Skin of body (tissue), 2 donors: ENCODE results near the gene TNXB. TPM values are rescaled to one million over a fixed set of nuclear protein-coding genes. Genes with fewer than 3 reads are reported as not detected.
"Not testable (repeated sequence)": the region's sequence is repeated elsewhere in the genome, so short reads cannot be mapped to it uniquely, and the experiment has no call there.

ENCODE experiments used
- DNase-seq: peaks from one replicate; lab custom pipeline; 2025; lab: John Stamatoyannopoulos, UW
- total RNA-seq: library from RNA; depleted of rRNA; stranded (reverse); fragments of >200 nt; gene quantifications from one replicate; pipeline ENCODE4 v1.2.3, GENCODE V29; 2014

The TNXB gene
- total RNA-seq, 1 donor from 2014 or later = 64.4 TPM

DNA sequence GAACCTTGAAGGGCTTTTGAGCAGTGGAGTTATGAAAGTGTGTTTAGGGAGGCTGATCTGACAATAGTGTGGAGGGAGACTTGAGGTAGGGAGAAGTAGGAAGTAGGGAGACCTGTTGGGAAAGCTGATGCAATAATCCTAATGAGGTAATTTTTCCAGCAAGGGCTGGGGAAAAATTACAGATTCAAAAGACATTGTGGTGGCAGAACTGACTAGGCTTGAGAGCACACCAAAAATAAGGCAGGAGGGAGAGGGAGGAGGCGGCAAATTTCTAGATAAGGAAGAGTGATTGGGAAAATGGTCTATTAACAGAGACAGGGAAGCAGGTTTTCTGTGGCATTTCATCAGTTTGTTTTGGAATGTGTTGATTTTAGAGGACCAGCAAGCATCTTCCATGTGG, 37.1 kb upstream of the TNXB start:
- DNase-seq = no peak

DNA sequence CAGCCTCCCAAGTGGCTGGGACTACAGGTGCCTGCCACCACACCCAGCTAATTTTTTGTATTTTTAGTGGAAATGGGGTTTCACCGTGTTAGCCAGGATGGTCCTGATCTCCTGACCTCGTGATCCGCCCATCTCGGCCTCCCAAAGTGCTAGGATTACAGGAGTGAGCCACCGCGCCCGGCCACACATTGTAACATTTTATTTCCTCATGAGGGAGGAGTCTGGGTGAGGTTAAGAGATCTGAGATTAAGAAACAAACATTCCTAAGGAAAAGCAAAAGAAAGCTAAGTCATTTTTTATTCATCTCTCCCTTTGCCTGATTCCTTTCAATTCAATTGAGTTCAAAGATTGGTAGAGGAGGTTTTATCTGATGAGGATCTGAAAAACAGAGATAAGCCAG, 35.1 kb upstream of the TNXB start:
- DNase-seq = not testable (repeated sequence)

DNA sequence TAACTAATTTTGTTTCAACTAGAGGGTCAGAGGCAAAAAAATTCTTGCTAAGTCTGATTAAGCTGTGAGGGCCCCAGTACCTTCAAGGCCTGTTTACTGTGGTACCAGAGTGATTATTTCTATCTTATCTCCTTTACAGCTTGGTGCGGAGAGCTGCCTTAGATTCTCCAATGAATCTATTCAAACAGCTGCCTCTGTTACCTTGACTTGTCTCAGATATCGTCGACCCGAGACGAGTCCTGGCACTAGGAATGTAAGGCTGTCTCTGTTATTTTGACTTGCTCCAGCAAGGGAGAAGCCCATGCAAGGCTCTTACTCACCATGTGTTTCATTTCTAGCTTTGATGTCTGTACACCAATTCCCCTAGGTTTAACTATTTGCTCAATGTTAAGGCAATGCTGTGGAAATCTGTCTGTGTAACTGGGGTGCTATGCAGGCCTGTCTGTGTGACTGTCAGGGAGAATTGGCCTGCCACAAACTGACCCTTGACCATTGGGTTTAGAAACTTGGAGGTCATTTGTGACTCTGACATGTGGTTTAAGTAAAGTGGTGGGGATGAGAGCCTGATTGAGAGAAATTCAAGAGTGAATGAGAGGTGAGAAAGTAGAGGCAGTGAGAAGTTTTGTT, 31.4 kb upstream of the TNXB start:
- DNase-seq = no peak

DNA sequence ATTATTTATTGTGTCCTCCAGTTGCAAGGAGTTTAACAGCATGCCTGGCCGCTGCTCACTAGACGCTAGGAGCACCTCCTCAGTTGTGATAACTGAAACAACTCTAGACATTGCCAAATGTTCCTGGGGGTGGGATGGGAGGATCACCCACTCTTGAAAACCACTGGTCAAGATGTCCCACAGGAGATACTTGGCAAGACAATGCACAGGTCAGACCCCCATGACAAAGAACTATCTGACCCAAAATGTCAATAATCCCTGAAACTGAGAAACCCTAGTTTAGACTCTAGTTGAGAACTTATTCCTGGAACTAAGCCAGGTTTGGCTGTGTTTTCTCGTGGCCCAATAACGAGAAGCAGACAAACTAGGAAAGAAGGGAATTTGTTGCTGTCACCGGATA, 30.5 kb upstream of the TNXB start:
- no peak for DNase-seq

DNA sequence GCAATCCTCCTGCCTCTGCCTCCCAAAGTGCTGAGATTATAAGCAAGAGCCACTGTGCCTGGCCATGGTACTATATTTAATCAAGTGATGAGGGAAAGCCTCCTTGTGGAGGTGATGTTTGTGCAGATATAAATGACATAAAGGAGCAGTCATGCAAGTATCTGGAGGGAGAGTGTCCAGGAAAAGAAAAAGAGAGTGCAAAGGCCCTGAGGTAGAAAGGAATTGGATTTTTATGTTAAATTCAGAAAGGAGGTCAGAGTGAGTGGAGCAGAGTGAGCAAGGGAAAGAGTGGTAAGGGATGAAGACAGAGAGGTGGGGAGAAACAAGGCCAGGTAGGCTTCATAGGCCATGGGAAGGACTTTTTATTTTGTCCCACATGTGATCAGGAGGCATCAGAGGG, 28.3 kb upstream of the TNXB start:
- DNase-seq = no peak

DNA sequence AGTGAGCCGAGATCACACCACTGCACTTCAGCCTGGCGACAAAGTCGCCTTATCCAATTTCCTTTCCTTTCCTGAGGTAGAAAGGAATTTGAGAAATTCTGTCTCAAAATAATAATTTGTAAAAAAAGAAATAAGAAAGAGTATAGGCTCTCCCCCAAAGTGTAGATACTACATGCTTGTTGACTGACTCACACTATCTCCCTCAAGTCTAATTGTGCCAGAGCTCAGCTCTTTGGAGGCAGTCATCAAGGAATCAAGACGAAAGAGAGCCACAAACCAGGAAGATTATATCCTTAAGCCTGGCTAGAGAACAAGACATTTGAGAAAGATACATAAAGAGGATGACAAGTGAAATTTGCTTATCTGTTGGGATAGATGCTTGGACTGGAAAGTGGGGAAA, 24.6 kb upstream of the TNXB start:
- DNase-seq = no peak

DNA sequence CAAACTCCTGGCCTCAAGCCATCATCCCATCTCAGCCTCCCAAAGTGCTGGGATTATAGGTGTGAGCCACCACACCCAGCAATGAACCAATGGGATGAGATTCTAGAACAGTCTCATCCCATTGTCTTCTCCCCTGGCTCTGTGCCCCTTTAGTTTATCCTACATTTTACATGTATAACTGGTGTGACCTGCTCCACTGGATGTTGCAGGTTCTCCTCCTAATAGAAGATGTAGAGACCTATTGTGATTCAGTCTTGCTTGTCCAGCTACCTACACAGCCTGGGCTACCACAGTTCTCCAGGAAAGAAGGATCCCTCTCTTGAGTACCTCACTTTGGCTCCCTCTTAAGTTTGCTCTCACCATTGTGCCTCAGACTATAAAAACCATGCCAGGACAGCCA, 23.0 kb upstream of the TNXB start:
- no peak for DNase-seq

DNA sequence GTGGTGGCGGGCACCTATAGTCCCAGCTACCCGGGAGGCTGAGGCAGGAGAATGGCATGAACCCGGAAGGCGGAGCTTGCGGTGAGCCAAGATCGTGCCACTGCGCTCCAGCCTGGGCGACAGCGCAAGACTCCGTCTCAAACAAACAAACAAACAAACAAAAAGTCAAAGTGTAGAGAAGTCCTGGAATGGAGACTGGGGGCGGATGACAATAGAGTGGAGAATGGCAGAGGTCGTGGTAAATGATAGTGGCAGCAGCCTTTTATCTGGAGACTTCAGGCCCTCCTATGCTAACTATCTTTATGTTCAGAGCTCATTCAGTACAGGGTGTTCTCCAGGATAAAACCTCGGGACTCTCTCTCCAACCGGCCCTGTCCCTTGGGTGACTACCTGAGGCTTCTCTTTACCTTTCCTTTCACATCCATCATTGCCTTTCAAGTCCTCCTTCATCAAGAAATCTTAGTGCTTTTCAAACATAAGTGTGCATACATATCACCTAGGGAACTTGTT, 22.4 kb upstream of the TNXB start:
- DNase-seq = no peak

DNA sequence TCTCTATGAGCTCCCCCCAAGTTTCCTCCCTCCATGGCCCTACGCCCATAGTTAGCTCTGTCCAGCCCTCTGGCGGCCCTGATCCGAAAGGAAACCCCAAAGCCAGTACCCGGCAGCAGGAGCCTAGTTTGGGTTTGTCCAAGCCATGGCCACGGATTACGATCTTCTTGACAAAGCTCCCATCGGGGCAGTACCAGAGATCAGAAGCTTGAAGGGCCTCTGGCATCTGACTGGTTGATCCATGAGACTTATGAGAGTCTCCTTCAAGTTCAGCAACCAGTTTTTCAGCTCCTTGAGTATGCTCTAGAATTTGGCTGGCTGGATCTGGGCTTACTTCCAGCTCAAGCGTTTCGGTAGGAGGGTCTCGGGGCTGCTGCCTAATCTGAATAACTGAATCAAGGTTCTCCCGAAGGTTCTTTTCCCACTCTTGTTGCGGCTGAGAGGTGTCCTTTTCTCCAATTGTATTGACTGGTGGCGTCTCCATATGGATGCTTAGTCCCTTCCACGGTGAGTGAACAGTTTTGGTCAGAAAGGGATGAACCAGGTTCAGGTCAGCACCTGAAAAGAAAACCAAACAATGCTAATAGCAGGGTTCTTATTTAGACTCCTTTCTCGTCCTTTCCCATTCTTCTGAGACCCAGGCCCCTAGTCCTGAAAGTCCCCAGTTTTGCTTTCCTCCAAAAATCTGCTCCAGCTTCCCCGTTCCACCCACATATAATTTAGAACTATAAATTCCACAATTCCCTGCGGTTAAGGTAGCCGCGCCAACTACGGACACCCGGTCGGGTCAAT, 20.4 kb upstream of the TNXB start:
- DNase-seq = peak; percentile 95

DNA sequence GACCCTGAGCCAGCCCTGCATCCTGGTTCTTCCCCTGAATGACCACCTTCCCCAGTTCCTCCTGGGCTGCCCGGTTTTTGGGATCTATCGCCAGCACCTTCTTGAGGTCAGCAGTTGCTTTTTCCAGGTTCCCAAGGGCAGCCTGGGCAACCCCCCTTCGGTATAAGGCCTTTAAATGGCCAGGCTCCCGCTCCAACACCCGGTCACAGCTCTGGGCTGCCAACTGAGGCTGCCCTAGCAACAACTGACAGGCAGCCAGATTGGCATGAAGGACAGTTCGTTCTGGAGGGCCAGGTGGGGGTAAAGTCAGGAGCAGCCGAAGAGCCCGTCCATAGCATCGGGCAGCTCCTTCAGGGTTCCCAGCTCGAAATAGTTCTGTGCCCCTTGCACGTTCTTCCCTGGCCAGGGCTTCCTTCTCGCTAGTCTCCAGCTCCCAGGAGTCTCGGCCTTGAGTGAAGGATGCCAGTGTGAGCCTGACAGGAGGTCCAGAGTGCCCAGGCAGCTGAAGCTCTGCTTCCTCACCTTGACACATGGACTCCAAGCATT, 19.7 kb upstream of the TNXB start:
- no peak for DNase-seq

DNA sequence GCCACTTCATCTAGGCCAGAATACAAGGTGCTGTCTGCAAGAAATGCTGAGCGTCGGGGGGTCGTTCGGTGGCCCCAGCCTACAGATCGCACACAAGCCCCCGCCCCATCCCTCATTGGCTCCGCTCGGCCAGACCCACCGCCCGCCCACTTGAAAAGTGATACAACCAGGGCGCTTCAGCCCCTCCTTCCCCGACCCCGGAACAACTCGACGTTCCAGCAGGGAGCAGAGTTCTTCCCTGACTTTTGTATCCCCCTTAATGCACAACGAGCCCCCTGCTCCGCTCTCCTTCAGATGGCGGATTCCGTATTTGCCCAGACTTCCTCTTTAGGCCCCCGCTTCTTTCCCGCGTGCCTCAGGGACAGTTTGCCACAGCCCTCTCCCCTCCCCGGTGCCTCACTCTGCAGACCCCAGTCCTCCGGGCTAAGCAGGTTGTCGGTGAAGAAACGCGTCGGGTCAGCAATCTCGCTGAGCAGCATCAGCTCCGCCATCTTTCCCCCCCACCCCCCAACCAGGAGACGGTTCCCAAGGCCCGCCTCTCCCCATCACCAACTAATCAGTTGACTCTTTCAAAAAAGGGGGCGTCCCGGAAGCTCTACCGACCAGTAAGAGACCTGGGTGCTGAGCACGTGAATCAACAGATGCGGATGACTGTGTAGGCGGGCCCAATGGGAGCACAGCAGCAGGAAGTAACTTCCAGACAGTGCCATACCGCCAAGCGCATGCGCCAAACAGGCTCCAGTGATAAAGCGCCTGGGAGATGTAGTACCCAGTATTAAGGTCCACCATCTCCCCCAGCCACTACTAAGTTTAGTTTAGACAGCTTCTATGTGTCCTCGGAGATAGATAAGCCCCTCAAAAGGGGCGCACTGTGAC, 18.8 kb upstream of the TNXB start, which contains the start of gene ATF6B:
Gene ATF6B, minus strand, starts transcription at position 530 of the 876 bp plus-strand sequence. Its CDS starts 39 bp downstream, at position 491.
- peak; percentile 100 for DNase-seq

DNA sequence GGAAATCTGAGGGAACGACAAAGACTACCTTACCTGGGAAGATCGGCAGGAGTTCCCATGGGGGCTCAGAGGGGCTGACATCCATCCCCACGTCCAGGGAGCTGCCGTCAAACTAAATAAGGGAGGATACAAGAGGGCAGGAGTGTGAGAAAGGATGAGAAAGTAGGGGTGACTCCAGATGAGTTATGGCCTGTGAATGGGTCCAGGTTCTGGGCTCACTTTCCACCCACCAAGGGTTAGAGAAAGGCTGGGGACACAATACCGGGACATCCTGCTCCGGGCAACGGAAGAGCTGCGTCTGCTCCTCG, 18.2 kb upstream of the TNXB start:
- DNase-seq = no peak

DNA sequence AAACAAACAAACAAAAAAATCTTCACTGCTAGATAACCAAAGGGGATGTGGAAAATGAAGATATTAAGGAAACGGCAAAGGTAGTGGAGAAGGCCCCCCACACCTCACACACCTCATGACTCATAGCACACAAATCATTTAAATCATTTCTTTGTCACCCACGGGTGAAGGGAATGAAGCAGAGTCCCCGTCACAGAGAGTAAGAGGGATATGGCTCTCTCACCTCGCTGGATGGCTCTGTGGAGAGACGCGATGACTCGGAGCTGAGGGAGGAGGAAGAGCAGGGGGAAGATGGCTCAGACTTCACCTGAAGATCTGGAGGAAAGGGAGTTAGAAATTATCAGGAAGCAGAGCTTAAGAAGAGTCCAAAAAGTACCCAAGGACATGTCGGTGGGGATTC, 17.7 kb upstream of the TNXB start:
- DNase-seq = no peak

DNA sequence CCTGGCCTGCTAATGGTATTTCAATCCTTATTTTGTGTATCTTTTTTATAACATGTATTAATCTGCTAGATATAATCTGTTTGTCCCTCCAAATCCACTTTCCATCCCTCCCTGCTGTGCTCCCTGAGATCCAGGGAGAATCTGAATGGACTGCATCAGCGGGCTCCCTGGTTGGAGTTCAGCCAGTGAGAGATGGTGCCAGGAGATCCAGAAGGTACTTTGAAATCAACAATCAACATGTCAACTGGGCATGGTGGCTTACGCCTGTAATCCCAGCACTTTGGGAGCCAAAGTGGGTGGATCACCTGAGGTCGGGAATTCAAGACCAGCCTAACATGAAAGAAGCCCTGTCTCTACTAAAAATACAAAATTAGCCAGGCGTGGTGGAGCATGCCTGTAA, 14.5 kb upstream of the TNXB start:
- DNase-seq = no peak

DNA sequence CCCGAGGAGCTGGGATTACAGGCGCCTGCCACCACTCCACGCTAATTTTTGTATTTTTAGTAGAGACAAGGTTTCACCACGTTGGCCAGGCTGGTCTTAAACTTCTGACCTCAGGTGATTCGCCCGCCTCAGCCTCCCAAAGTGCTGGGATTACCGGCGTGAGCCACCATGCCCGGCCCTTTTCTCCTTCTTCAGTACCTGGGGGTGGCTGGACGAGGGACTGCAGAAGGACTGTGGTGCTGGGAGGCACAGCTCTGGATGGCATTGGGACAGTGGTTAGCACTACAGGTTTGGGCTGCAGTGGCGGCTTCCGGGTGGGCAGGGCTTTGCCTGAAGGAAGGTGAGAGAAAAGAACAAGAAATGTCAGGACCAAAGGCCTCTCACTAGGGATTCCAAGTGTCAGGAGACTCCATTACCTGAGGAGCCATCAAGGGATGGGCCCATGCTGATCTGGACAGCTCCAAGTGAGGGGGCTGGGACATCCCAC, 11.5 kb upstream of the TNXB start:
- no peak for DNase-seq

DNA sequence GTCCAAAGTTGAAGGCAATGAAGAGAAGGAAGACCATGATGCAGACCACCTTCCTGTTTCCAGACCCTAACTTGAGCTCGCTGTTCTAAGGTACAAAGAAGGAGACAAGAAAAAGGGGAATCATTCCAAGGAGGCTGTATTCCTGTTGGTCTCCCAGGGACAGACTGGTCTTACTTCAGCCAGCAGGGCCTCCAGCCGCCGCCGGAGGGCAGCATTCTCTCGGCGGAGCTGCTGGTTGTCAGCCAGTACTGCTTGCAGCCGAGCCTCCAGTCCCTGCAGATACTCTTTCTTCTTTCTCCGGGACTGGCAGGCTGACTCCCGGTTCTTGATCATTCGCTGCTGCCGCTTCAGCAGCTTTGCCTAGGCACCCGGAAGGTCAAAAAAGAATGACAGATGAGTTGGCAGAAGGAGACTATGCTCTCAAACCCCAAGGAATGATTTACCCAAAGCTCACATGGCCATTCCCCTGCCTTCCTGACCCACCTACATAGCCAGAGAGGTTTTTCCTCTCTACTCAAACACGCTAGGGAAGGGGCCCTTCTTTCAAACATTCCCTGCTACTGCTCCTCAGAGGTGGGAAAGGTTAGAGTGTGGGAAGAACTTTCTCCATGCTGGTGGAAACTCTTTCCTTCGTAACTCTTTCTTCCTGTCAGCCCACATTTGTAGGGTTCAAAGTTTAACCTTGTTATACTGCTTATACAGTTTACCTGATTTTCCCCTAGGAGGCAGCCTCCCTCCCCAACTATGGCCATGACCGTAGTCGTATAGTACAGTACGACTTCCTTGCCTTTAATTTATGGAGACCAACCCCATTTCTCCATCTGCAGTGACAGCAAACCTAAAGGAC, 9.9 kb upstream of the TNXB start:
- DNase-seq = peak; percentile 61

DNA sequence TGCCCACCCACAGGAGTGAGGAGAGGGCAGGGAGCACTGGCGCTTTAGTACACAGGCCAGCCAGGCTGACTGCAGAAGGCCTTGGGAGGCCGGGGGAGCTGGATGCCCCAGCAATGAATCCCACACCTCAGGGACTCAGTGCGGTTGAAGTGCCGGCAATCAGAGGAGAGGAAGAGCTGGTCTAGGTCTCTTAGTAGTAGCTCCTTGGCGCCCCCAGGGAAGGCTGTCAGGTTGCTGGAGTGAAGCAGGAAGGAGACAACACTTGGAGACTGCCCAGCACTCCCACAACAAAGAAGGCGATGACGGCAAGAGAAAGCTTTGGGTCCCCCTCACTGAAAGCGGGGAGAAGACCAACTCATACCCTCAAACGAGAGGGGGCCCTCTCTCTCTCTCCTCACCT, 8.3 kb upstream of the TNXB start:
- no peak for DNase-seq

DNA sequence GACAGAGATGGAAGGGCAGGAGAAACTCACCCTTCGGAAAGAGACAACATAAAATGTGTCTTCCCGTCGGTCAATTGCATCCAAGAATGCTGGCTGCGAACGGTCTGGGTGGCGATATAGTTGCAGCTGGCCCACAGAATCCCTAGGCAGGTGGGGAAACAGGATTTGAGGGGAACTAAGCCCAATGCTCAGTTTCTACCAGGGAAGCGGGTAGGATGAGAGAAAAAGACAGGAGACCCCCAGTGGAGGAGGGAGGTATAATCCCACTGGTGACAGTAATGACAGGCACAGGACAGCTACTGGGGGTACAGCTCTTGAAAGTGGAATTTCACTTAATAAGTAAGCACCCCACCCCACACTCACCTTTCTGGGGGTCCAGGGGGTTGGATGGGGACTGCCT, 7.5 kb upstream of the TNXB start:
- DNase-seq = no peak

DNA sequence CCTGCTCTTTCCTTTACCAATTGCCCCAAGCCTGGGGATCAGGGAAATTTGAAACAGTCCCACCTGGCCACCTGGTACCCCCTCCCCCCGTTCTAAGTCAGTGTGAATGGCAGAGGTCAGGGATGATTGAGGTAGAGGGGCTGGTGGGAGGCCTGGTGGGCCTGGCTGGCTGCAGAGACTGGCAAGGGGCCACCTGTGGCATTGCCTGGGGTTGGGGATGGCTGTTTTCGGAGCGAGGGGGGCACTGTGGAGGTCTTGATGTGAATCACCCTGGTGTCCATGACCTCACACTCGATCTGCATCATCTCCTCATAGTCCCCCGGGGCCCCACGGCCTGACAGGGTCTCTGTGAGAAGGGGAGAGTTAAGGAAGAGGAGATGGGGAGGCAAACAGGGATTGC, 6.5 kb upstream of the TNXB start:
- no peak for DNase-seq

DNA sequence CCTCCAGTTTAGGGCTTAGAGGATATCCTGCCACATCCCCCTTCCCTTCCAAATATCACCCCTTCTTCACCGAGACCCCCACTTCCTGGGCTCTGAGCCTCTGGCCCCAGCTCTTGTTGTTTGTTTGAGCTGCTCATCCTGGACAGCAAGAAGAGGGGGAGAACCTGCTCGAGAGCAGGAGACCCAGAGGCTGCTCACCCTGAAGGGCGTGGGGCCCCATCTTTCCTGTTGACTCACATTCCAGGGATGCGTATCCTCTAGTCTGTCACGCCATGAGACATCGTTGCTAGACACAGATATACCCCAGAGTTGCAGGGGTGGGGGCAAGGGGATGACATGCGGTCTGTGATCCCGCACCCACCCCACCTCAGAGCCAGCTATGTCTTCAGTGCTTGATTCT, 5.7 kb upstream of the TNXB start:
- no peak for DNase-seq
